Natural killer cell (primary cell): ENCODE measurements around the gene CDK7. TPM values are rescaled to one million over a fixed set of nuclear protein-coding genes. Genes with fewer than 3 reads are reported as not detected.

Experiments
- ATAC-seq, 3 donors: fragments of 150-1000 bp in 2 of 3; fragments of 200-7000 bp in 1 of 3; cut with Tn5 transposase; 1 replicate in 1 of 3; 2 replicates in 2 of 3; pipeline ENCODE4 v1.10.0; 2021; ENCODE audit warnings: mild to moderate bottlenecking in 2 of 3, moderate library complexity in 2 of 3
- DNase-seq, 2 donors: peaks; one replicate each; pipeline versions ENCODE4 v3.0.0 to v3.0.0-alpha.2; 2013 to 2021; ENCODE audit warnings: mixed read lengths in 1 of 2
- H3K27ac ChIP-seq: one replicate; pipeline ENCODE4 v1.5.1; 2013; ENCODE audit warnings: mild to moderate bottlenecking, low read length
- H3K27me3 ChIP-seq: one replicate; pipeline ENCODE4 v1.6.1; 2013; ENCODE audit warnings: low read length; ENCODE audit not compliant: control insufficient read depth, insufficient read depth
- H3K36me3 ChIP-seq: one replicate; pipeline ENCODE4 v1.6.1; 2013; ENCODE audit warnings: low read length; ENCODE audit not compliant: control insufficient read depth, insufficient read depth
- H3K4me1 ChIP-seq: one replicate; pipeline ENCODE4 v1.6.1; 2013; ENCODE audit warnings: low read length; ENCODE audit not compliant: control insufficient read depth, insufficient read depth
- H3K4me3 ChIP-seq: one replicate; pipeline ENCODE4 v1.5.1; 2013; ENCODE audit warnings: low read length
- H3K9me3 ChIP-seq: one replicate; pipeline ENCODE4 v1.6.1; 2013; ENCODE audit warnings: low read length; ENCODE audit not compliant: control insufficient read depth, insufficient read depth
- H3K27ac Mint-ChIP-seq, 2 donors: one replicate each; pipeline ENCODE4 v1.8.0; 2022; ENCODE audit warnings: mild to moderate bottlenecking in 2 of 2, mixed read lengths in 2 of 2, moderate library complexity in 1 of 2
- H3K27me3 Mint-ChIP-seq, 2 donors: one replicate each; pipeline ENCODE4 v1.8.0; 2022; ENCODE audit warnings: low read depth in 2 of 2, mixed read lengths in 2 of 2
- H3K36me3 Mint-ChIP-seq: one replicate; pipeline ENCODE4 v1.8.0; 2022; ENCODE audit warnings: mixed read lengths
- H3K4me1 Mint-ChIP-seq, 2 donors: one replicate each; pipeline ENCODE4 v1.8.0; 2022; ENCODE audit warnings: mixed read lengths in 2 of 2
- H3K4me3 Mint-ChIP-seq: one replicate; pipeline ENCODE4 v1.8.0; 2022; ENCODE audit warnings: mild to moderate bottlenecking, moderate library complexity, mixed read lengths
- H3K9me3 Mint-ChIP-seq, 2 donors: one replicate each; pipeline ENCODE4 v1.8.0; 2022; ENCODE audit warnings: mixed read lengths in 2 of 2
- WGBS: methylation state at CpG from one replicate; pipeline ENCODE4 v1.1.7; 2013; ENCODE audit warnings: missing lambda C conversion rate; ENCODE audit not compliant: insufficient coverage; 5-methylcytosine and 5-hydroxymethylcytosine counted together
- intact Hi-C: fragments of 100-400 bp; cut with micrococcal nuclease; formaldehyde crosslinking; loops from one replicate; pipeline ENCODE4 v1.14.2; 2022
- total RNA-seq, 4 donors: library from RNA; stranded (reverse); fragments of 120-200 nt in 1 of 4; gene quantifications; one replicate each; pipeline versions ENCODE4 v1.2.3 to v1.2.4, GENCODE V29; 2013 to 2022
- TF ChIP-seq, protein P1 (sequence below): fragments of 200-600 bp; IDR thresholded peaks from one replicate; pipeline ENCODE4 v1.8.0; 2022; ENCODE audit warnings: antibody characterized with exemption

The CDK7 gene
- total RNA-seq, 3 donors from 2014 or later (not counting 1 experiment from before 2014, with no cell fraction given): 30.6 to 39.5 (median 30.8) TPM

DNA sequence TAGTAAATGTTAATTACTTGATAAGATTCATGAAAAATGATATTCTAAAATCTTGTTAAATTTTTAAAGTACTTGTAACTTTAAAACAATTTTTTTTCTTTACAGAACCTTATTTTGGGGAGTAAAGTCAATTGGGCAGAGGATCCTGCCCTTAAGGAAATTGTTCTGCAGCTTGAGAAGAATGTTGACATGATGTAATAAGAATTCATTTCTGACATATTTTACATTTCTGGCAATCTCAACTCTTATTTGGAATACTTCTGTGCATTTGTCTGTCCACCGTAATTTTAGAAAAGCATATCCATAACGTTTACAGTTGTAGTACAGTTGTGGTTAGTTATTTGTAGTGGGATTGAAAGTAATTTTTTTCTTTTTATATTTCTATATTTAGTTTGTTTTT, 25.1 kb upstream of the CDK7 start:
- H3K36me3 Mint-ChIP-seq: no peaks in the 10 kb centered on the region
- no peak overlapping the region for H3K27ac Mint-ChIP-seq
- no CpG with 5 or more reads among the region's 2 CpGs for WGBS
- TF ChIP-seq, protein P1, sequence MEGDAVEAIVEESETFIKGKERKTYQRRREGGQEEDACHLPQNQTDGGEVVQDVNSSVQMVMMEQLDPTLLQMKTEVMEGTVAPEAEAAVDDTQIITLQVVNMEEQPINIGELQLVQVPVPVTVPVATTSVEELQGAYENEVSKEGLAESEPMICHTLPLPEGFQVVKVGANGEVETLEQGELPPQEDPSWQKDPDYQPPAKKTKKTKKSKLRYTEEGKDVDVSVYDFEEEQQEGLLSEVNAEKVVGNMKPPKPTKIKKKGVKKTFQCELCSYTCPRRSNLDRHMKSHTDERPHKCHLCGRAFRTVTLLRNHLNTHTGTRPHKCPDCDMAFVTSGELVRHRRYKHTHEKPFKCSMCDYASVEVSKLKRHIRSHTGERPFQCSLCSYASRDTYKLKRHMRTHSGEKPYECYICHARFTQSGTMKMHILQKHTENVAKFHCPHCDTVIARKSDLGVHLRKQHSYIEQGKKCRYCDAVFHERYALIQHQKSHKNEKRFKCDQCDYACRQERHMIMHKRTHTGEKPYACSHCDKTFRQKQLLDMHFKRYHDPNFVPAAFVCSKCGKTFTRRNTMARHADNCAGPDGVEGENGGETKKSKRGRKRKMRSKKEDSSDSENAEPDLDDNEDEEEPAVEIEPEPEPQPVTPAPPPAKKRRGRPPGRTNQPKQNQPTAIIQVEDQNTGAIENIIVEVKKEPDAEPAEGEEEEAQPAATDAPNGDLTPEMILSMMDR: no peak
- intact Hi-C loops: no loop called here
- Histone ChIP-seq H3K9me3 (no peaks in the 10 kb centered on the region), H3K4me1 (no peaks in the 10 kb centered on the region), H3K27me3 (no peaks in the 10 kb centered on the region), H3K36me3 (no peaks in the 10 kb centered on the region), H3K4me3 (no peak overlapping the region), H3K27ac (no peak overlapping the region)
- no peaks in the 10 kb centered on the region for H3K9me3 Mint-ChIP-seq
- no peaks in the 10 kb centered on the region for H3K27me3 Mint-ChIP-seq
- DNase-seq (no peak), ATAC-seq (no peak)
- no peaks in the 10 kb centered on the region for H3K4me1 Mint-ChIP-seq
- no peak overlapping the region for H3K4me3 Mint-ChIP-seq

DNA sequence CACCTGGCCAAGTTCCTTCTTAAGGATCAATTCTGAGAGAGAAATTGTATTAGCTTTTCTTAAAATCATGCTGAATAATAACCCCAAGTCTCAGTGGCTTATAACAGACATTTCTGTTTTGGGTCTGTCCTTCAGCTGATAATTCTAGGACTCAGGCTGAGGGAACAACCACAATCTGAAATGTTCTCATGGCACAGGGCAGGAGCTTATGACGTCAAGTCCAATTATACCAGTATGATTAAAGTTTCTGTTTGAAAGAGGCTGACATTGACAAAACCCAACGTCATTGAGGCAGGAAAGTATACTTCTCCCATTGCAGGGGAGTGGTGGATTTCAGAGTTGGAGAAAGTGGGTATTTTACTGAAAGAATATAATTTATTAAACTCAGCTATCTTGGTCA, 23.5 kb upstream of the CDK7 start:
- Mint-ChIP-seq H3K4me1 (no peaks in the 10 kb centered on the region), H3K36me3 (no peaks in the 10 kb centered on the region), H3K9me3 (no peaks in the 10 kb centered on the region), H3K4me3 (no peak overlapping the region), H3K27ac (no peak overlapping the region), H3K27me3 (no peaks in the 10 kb centered on the region)
- TF ChIP-seq, protein P1: no peak
- DNase-seq (no peak), ATAC-seq (no peak)
- no peaks in the 10 kb centered on the region for H3K4me1 ChIP-seq
- H3K27ac ChIP-seq: no peak overlapping the region
- 89% methylated on average over 2 of the region's 2 CpGs for WGBS
- H3K36me3 ChIP-seq: no peaks in the 10 kb centered on the region
- no peaks in the 10 kb centered on the region for H3K9me3 ChIP-seq
- no peaks in the 10 kb centered on the region for H3K27me3 ChIP-seq
- H3K4me3 ChIP-seq: no peak overlapping the region
- intact Hi-C loops: no loop called here

DNA sequence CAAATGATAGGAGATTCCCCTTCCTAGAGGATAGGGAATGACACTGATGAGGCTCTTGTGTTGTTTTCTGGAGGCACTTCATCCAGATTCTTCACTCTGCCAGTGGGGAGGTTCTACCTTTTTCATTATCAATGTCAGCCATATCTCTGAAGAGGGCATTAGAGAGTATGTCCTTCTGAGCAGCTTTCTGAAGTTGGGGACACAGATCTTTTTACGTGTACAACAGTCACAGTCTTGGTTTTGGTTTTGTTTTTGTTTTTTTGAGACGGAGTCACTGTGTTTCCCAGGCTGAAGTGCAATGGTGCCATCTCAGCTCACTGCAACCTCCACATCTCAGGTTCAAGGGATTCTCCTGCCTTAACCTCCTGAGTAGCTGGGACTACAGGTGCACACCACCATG, 22.7 kb upstream of the CDK7 start:
- peak in 1 of 2 donors; percentile 25 for DNase-seq
- Histone ChIP-seq H3K27ac (no peak overlapping the region), H3K27me3 (no peaks in the 10 kb centered on the region), H3K9me3 (no peaks in the 10 kb centered on the region), H3K4me3 (no peak overlapping the region), H3K36me3 (no peaks in the 10 kb centered on the region), H3K4me1 (peaks cover 3% of the 10 kb centered on the region)
- Mint-ChIP-seq H3K9me3 (no peaks in the 10 kb centered on the region), H3K4me3 (no peak overlapping the region), H3K36me3 (no peaks in the 10 kb centered on the region), H3K27me3 (no peaks in the 10 kb centered on the region), H3K4me1 (no peaks in the 10 kb centered on the region), H3K27ac (no peak overlapping the region)
- 69% methylated on average over 2 of the region's 2 CpGs for WGBS
- intact Hi-C loops: no loop called here
- TF ChIP-seq, protein P1: no peak
- ATAC-seq: peak in 1 of 3 donors; percentile 21

DNA sequence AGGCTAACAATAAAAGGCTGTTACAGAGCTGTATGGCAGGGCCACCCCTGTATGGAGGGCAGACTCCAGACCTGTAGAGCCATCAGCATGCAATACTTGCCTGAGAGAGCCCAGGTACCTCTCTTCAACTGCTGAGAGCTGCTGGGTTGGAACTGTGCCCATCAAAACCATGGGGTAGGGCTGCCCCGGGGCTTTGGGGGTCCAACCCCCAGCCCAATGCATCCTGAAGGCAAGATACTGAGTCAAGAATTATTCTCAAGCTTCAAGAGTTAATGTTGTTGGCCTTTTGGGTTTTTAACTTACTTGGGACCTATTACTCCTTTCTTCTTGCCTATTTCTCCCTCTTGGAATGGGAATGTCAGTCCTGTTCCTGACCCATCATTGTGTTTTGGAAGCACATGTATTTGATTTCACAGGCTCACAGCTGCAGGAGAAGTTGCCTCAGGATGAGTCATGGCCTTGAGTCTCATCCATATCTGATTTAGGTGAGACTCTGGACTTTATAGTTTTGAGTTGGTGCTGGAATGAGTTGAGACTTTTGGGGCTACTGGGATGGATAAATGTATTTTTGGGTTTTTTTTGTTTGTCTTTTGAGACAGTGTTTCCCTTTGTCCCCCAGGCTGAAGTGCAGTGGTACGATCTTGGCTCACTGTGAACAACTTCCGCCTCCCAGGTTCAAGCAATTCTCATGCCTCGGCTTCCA, 21.0 kb upstream of the CDK7 start:
- Mint-ChIP-seq H3K4me1 (peaks cover 13 to 16% of the 10 kb centered on the region in 2 donors), H3K36me3 (no peaks in the 10 kb centered on the region), H3K27ac (no peak overlapping the region), H3K4me3 (no peak overlapping the region), H3K9me3 (no peaks in the 10 kb centered on the region), H3K27me3 (no peaks in the 10 kb centered on the region)
- TF ChIP-seq, protein P1: no peak
- DNase-seq (no peak), ATAC-seq (no peak)
- Histone ChIP-seq H3K4me1 (peaks cover 4% of the 10 kb centered on the region), H3K27ac (no peak overlapping the region), H3K4me3 (no peak overlapping the region), H3K27me3 (no peaks in the 10 kb centered on the region), H3K9me3 (no peaks in the 10 kb centered on the region), H3K36me3 (no peaks in the 10 kb centered on the region)
- WGBS: 98% methylated on average over 4 of the region's 4 CpGs
- intact Hi-C loops: no loop called here
